ENCODE data around the gene CAPNS2.
"Not testable (repeated sequence)": the region's sequence is repeated elsewhere in the genome, so short reads cannot be mapped to it uniquely, and the experiment has no call there.

Gene CAPNS2

DNA sequence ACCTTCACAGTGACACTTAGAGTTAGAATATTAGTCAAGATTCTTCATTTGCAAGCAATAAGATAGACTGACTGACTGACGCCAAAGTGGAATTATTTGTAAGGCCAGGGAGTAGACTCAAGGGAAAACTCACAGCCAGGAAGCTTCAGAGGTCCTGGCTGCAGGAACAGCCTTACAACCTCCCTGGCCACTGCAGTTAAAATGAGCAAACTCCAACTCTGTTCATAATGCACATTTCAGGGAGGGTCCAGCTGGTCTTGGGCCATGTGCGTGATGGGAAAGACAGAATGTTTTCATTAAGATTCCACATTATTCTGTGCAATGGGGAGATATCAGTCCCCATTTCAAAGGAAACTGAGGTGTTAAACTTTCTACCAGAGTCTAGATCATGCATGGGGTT is 9.9 kb downstream of the CAPNS2 start:
- Histone ChIP-seq H3K27ac (no peak overlapping the region), H3K9ac (no peak overlapping the region), H3K36me3 (no peaks in the 10 kb centered on the region), H3K27me3 (no peaks in the 10 kb centered on the region), H3K4me1 (peaks cover 11% of the 10 kb centered on the region; the same call in 1 of the 2 replicates), H3K9me3 (no peaks in the 10 kb centered on the region), H4K20me1 (no peaks in the 10 kb centered on the region), H3K4me2 (no peak overlapping the region), H3K4me3 (no peak overlapping the region)
- TF ChIP-seq Cebpa-rat (IDR thresholded peaks at IDR 0.05): no peak

DNA sequence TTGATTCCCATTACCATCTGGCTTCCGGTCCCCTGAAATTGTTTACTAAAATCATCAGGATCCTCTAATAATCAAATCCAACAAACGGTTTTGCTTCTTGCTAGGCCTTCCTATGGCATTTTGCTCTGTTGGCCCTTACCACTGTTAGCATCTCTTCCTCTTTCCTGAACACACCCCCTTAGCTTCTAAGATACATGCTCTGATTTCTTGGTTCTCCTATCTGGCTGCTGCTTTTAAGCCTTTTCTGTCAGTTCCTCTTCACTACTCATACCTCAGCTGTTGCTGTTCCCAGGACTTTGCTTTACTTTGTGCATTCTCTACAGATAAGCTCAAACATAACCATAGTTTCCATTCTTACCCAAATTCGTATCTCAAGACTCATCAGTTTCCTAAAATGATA is 11.4 kb downstream of the CAPNS2 start:
- no peak overlapping the region for H3K4me3 ChIP-seq
- H3K9me3 ChIP-seq: no peaks in the 10 kb centered on the region
- H4K20me1 ChIP-seq: no peaks in the 10 kb centered on the region
- no peaks in the 10 kb centered on the region for H3K27me3 ChIP-seq
- H3K9ac ChIP-seq: no peak overlapping the region
- H3K4me2 ChIP-seq: no peak overlapping the region
- peaks cover 11% of the 10 kb centered on the region; the same call in 1 of the 2 replicates for H3K4me1 ChIP-seq
- no peak overlapping the region for H3K27ac ChIP-seq
- no peak for TF ChIP-seq Cebpa-rat (IDR thresholded peaks at IDR 0.05)
- H3K36me3 ChIP-seq: no peaks in the 10 kb centered on the region

DNA sequence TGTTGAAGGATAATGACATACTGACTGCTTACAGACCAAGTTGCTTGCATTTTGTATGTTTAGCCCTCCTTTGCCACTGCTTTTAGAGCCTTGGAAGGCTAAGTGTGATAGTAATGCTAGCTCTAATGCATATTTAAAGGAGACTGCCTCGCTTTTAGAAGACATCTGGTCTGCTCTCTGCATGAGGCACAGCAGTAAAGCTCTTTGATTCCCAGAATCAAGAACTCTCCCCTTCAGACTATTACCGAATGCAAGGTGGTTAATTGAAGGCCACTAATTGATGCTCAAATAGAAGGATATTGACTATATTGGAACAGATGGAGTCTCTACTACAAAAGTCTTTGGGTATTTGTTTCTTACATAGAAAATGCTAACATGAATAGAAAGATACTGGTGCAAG is 19.1 kb downstream of the CAPNS2 start:
- TF ChIP-seq Cebpa-rat (IDR thresholded peaks at IDR 0.05): no peak
- no peak overlapping the region for H3K4me3 ChIP-seq

DNA sequence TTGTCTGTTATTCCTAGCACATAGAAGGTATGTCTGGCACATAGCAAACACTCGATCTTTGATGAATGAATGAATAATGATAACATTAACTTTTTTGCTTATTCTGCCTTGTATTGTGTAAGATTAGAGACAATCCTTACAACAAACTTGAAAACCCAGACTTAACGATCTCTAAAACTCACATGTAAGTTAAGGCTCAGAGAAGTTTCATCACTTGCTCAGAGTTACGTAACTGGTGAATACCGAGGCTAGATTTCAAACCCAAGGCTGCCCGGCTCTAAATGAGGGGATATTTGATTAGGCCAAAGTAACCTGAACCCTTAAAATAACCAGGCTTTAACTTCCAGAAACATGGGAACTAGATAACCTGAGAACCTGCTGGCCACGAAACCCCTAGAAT is 22.3 kb downstream of the CAPNS2 start:
- no peaks in the 10 kb centered on the region for H3K4me1 ChIP-seq
- no peak overlapping the region for H3K4me3 ChIP-seq
- no peak for TF ChIP-seq Cebpa-rat (IDR thresholded peaks at IDR 0.05)
- no peak overlapping the region for H3K27ac ChIP-seq
- H3K4me2 ChIP-seq: no peak overlapping the region
- H3K9ac ChIP-seq: no peak overlapping the region
- no peaks in the 10 kb centered on the region for H3K27me3 ChIP-seq
- H4K20me1 ChIP-seq: no peaks in the 10 kb centered on the region
- no peaks in the 10 kb centered on the region for H3K9me3 ChIP-seq
- no peaks in the 10 kb centered on the region for H3K36me3 ChIP-seq

More for the DNA sequence above, 19.1 kb downstream of the CAPNS2 start:
- Histone ChIP-seq H3K9me3 (no peaks in the 10 kb centered on the region), H3K9ac (no peak overlapping the region), H3K27ac (no peak overlapping the region), H4K20me1 (no peaks in the 10 kb centered on the region), H3K36me3 (no peaks in the 10 kb centered on the region), H3K27me3 (no peaks in the 10 kb centered on the region), H3K4me2 (no peak overlapping the region), H3K4me1 (no peaks in the 10 kb centered on the region)

DNA sequence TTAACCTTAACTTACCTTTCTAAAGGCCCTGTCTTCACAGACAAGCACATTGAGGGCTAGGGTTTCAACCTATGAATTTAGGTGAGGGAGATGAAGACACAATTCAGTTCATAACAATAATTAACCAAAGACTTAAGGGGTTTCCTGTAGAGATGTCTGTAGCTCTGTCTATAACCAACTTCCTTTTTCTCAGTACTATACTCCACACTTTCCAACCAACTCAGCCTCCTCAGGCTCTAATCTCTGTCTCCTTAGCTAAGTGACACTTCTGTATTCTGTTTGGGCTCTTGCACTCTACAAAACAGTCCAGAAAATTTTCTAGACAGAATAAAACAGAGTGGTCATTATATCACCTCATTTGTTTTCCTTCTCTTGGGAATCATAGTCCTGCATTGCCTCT is 25.8 kb downstream of the CAPNS2 start:
- no peak overlapping the region for H3K9ac ChIP-seq
- no peak for TF ChIP-seq Cebpa-rat (IDR thresholded peaks at IDR 0.05)

DNA sequence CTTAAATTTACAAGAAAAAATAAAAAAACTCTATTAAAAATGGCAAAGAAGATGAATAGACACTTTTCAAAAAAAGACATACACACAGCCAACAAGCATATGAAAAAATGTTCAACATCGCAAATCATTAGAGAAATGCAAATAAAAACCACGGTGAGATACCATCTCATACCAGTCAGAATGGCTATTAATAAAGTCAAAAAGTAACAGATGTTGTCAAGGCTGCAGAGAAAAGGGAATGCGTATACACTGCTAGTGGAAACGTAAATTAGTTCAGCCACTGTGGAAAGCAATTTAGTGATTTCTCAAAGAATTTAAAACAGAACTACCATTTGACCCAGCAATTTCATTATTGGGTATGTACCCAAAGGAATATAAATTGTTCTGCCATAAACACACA is 31.4 kb downstream of the CAPNS2 start:
- Histone ChIP-seq H3K9me3 (no peaks in the 10 kb centered on the region), H3K4me1 (no peaks in the 10 kb centered on the region), H4K20me1 (no peaks in the 10 kb centered on the region), H3K4me2 (no peak overlapping the region), H3K9ac (no peak overlapping the region), H3K27ac (no peak overlapping the region), H3K27me3 (no peaks in the 10 kb centered on the region), H3K4me3 (no peak overlapping the region), H3K36me3 (no peaks in the 10 kb centered on the region)
- no peak for TF ChIP-seq Cebpa-rat (IDR thresholded peaks at IDR 0.05)

More for the DNA sequence above, 25.8 kb downstream of the CAPNS2 start:
- H3K27me3 ChIP-seq: no peaks in the 10 kb centered on the region
- H4K20me1 ChIP-seq: no peaks in the 10 kb centered on the region
- H3K4me3 ChIP-seq: no peak overlapping the region
- no peaks in the 10 kb centered on the region for H3K36me3 ChIP-seq
- H3K9me3 ChIP-seq: no peaks in the 10 kb centered on the region
- H3K27ac ChIP-seq: no peak overlapping the region
- no peaks in the 10 kb centered on the region for H3K4me1 ChIP-seq
- H3K4me2 ChIP-seq: no peak overlapping the region

DNA sequence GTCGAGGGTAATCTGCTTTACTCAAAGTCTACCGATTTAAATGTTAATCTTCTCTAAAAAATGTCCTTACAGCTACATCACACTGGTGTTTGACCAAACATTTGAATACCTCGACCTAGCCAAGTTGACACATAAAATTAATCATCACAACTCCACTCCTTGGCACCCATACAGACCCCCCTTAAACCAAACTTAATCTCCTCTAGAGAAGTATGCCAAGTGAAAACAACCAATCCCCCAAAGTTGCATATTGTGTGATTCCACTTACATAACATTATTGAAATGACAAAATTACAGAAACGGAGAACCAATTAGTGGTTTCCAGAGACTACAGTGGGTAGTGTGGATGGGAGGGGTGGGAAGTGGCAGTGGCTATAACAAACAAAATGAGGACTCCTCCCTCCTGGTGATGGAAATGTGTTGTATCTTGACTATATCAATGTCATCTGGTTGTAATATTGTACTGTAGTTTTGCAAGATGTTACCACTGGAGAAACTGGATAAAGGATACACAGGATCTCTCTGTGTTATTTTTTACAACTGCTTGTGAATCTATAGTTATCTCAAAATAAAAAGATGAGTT is 39.4 kb downstream of the CAPNS2 start:
- Histone ChIP-seq H3K4me2 (no peak overlapping the region), H3K27me3 (no peaks in the 10 kb centered on the region), H3K9ac (no peak overlapping the region), H3K36me3 (no peaks in the 10 kb centered on the region), H3K9me3 (no peaks in the 10 kb centered on the region), H3K4me1 (no peaks in the 10 kb centered on the region), H4K20me1 (no peaks in the 10 kb centered on the region), H3K27ac (no peak overlapping the region), H3K4me3 (no peak overlapping the region)
- TF ChIP-seq Cebpa-rat (IDR thresholded peaks at IDR 0.05): no peak

DNA sequence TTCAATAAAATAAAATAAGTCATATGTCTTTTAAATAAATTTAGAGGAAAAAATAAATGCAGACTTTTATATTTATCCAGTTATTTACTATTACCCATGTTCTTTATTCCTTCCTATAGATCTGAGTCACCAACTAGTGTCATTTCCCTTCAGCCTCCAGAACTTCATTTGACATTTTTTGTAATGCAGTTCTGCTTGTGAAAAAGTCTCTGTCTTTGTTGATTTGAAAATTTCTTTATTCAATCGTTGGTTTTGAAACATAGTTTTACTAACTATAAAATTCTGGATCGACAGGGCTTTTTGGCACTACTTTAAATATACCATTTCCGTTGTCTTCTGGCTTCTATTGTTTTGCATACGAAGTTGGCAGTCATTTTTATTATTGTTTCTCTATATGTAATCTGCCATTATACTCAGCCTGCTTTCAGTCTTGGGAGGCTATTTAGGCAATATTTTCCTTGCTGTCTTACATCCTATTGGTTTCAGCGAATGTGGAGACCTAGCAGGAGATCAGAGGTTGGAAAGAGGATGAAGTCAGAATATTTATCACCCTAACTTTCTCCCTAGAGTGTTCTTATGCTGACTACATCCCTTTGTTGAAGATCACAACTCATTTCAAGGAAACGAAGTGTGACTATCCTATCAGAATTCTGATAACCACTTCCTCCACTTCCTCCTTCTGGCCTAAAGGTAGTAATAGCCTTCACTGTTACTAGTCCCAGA is 47.3 kb downstream of the CAPNS2 start:
- Histone ChIP-seq H3K4me1 (peaks cover 6% of the 10 kb centered on the region), H3K9ac (no peak overlapping the region), H3K27me3 (no peaks in the 10 kb centered on the region), H3K27ac (no peak overlapping the region), H4K20me1 (no peaks in the 10 kb centered on the region), H3K4me3 (no peak overlapping the region), H3K4me2 (peak overlapping the region; percentile 38; the same call in 1 of the 2 replicates), H3K9me3 (peaks cover 8% of the 10 kb centered on the region; the same call in 1 of the 2 replicates), H3K36me3 (no peaks in the 10 kb centered on the region)
- TF ChIP-seq Cebpa-rat (IDR thresholded peaks at IDR 0.05): no peak

DNA sequence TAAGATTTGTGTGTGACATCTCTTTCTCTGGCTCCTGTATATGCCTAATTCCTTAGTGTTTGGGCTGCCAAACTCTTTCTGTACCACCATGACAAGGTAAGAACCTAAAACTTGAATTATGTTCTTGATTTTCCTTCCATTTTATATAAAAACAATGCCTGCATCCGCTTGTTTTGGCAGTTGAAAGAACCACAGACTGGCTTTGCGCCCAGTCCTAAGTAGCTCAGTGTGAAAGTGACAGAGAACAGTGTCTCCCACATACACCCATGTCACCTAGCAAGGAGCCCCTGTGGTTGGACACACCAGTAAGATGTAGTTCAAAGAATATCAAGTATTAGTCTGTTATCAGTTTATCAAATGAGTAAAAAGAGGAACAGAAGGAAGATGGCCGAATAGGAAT is 48.6 kb downstream of the CAPNS2 start:
- H3K27me3 ChIP-seq: no peaks in the 10 kb centered on the region
- H3K27ac ChIP-seq: no peak overlapping the region
- H3K4me2 ChIP-seq: no peak overlapping the region
- peaks cover 6% of the 10 kb centered on the region for H3K4me1 ChIP-seq
- no peak overlapping the region for H3K4me3 ChIP-seq
- H4K20me1 ChIP-seq: no peaks in the 10 kb centered on the region
- no peak for TF ChIP-seq Cebpa-rat (IDR thresholded peaks at IDR 0.05)
- peaks cover 8% of the 10 kb centered on the region; the same call in 1 of the 2 replicates for H3K9me3 ChIP-seq
- no peaks in the 10 kb centered on the region for H3K36me3 ChIP-seq
- no peak overlapping the region for H3K9ac ChIP-seq

DNA sequence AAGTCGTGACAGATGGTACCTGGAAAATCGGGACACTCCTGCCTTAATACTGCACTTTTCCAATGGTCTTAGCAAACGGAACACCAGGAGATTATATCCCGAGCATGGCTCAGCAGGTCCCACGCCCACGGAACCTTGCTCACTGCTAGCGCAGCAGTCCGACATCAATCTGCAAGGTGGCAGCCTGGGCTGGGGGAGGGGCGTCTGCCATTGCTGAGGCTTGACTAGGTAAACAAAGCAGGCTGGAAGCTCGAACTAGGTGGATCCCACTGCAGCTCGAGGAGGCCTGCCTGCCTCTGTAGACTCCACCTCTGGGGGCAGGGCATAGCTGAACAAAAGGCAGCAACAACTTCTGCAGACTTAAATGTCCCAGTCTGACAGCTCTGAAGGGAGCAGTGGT is 49.2 kb downstream of the CAPNS2 start:
- not testable (repeated sequence) for H3K27ac ChIP-seq, H3K9ac ChIP-seq

More for the DNA sequence above, 49.2 kb downstream of the CAPNS2 start:
- H3K4me1 ChIP-seq, H3K36me3 ChIP-seq, H3K4me3 ChIP-seq, H3K9me3 ChIP-seq, H3K4me2 ChIP-seq, H4K20me1 ChIP-seq, H3K27me3 ChIP-seq: not testable (repeated sequence)
